22Rv1 (cell line): ENCODE results near the gene LRFN5.

Source experiments
- ZFX ChIP-seq: fragments of 450-650 bp; IDR thresholded peaks from 2 replicates; pipeline ENCODE4 v1.6.1; 2017; ENCODE audit warnings: antibody characterized with exemption, borderline replicate concordance
- TF ChIP-seq, protein P1 (sequence below): fragments of 450-650 bp; IDR thresholded peaks from 2 replicates; pipeline ENCODE4 v1.5.1; 2017; ENCODE audit warnings: mild to moderate bottlenecking

DNA sequence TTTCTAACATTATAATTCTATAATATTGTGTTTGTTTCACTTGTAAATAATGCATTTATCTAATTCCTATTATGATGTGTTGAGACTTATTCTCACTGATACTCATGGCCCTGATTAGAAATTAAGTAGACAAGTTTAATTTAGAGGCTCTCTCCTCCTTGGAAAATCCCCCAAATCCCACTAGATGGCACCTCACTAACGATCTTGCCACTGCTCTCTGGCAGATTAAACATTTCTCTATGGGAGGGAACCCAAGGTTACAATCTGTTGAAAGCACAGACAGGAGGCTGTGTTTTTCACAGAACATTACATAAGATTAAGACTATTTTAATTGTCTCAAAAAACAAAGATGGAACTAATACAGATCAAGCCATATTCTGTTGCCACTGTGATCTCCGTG is 318.7 kb downstream of the LRFN5 start:
- TF ChIP-seq, protein P1, sequence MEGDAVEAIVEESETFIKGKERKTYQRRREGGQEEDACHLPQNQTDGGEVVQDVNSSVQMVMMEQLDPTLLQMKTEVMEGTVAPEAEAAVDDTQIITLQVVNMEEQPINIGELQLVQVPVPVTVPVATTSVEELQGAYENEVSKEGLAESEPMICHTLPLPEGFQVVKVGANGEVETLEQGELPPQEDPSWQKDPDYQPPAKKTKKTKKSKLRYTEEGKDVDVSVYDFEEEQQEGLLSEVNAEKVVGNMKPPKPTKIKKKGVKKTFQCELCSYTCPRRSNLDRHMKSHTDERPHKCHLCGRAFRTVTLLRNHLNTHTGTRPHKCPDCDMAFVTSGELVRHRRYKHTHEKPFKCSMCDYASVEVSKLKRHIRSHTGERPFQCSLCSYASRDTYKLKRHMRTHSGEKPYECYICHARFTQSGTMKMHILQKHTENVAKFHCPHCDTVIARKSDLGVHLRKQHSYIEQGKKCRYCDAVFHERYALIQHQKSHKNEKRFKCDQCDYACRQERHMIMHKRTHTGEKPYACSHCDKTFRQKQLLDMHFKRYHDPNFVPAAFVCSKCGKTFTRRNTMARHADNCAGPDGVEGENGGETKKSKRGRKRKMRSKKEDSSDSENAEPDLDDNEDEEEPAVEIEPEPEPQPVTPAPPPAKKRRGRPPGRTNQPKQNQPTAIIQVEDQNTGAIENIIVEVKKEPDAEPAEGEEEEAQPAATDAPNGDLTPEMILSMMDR, result peak; percentile 60
- TF ChIP-seq ZFX, result no peak
